ENCODE measurements around the gene WDR7.

- TF ChIP-seq CHD2 (IDR thresholded peaks at IDR 0.05; ENCODE audit: low read length, partially characterized antibody) (no peak), EP300 (IDR thresholded peaks at IDR 0.05) (no peak), POLR2A (IDR thresholded peaks at IDR 0.05; ENCODE audit: low read length) (no peak), RNF2 (IDR thresholded peaks at IDR 0.05; ENCODE audit: borderline replicate concordance, low read depth) (no peak), CTCF (IDR thresholded peaks at IDR 0.05) (no peak), KDM1A (IDR thresholded peaks at IDR 0.05; ENCODE audit: low read depth) (no peak), HDAC2 (IDR thresholded peaks at IDR 0.05) (no peak), MAFK (IDR thresholded peaks at IDR 0.05; ENCODE audit: partially characterized antibody) (no peak), REST (IDR thresholded peaks at IDR 0.05) (no peak)
Measured at GRCh38 chr18:57022716-57023115, 371.6 kb downstream of the WDR7 start.

Measured in A549 (cell line).